ENCODE data around the gene PTPRQ.

DNA sequence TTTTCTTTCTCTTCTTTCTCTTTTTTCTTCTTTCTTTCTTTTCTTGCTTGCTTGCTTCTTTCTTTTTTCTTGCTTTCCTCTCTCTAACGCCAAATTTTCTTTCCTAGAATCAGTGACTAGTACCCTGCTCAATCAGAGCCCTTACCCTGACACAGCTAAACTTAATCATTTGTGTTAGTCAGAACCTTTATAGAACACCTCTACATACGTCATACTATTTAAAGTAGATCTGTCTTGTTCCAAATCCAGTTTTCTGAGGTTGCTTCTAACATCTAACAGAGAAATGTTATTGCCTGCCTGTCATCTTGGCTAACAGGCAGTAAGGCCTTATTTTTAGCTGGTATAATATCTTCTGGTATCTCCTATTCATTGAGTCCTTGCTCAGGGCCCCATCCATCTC, 197.9 kb downstream of the PTPRQ start:
- TF ChIP-seq EP300 (IDR thresholded peaks at IDR 0.05) (no peak), POLR2A (IDR thresholded peaks at IDR 0.05) (no peak)
- TF ChIP-seq, protein P1, sequence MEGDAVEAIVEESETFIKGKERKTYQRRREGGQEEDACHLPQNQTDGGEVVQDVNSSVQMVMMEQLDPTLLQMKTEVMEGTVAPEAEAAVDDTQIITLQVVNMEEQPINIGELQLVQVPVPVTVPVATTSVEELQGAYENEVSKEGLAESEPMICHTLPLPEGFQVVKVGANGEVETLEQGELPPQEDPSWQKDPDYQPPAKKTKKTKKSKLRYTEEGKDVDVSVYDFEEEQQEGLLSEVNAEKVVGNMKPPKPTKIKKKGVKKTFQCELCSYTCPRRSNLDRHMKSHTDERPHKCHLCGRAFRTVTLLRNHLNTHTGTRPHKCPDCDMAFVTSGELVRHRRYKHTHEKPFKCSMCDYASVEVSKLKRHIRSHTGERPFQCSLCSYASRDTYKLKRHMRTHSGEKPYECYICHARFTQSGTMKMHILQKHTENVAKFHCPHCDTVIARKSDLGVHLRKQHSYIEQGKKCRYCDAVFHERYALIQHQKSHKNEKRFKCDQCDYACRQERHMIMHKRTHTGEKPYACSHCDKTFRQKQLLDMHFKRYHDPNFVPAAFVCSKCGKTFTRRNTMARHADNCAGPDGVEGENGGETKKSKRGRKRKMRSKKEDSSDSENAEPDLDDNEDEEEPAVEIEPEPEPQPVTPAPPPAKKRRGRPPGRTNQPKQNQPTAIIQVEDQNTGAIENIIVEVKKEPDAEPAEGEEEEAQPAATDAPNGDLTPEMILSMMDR (IDR thresholded peaks at IDR 0.05) = no peak

All from tibial nerve (tissue), 4 donors.